Measurements from ENCODE around the gene GABARAPL1.

- no peak for TF ChIP-seq TEAD4 (IDR thresholded peaks at IDR 0.05)
- no peak for TF ChIP-seq NFIC (IDR thresholded peaks at IDR 0.05)
- TF ChIP-seq FOXM1 (IDR thresholded peaks at IDR 0.05; ENCODE audit: borderline replicate concordance, low read depth) = no peak
- no peak for TF ChIP-seq CEBPB (IDR thresholded peaks at IDR 0.05)
- TF ChIP-seq REST (IDR thresholded peaks at IDR 0.05; ENCODE audit: low read depth) = no peak
- no peak for TF ChIP-seq EGR1 (IDR thresholded peaks at IDR 0.05)
- no peak for TF ChIP-seq TCF12 (IDR thresholded peaks at IDR 0.05; ENCODE audit: low read depth)
- no peak for TF ChIP-seq ZBTB7A (IDR thresholded peaks at IDR 0.05; ENCODE audit: low read depth)
- TF ChIP-seq EP300 (IDR thresholded peaks at IDR 0.05; ENCODE audit: borderline replicate concordance) = no peak
- no peak for TF ChIP-seq MAX (IDR thresholded peaks at IDR 0.05)
- TF ChIP-seq YY1 (IDR thresholded peaks at IDR 0.05; ENCODE audit: low read depth) = no peak
Observed at GRCh38 chr12:10268037-10268436, 55.4 kb downstream of the GABARAPL1 start.
